Right hindlimb (tissue), 1 donor: ENCODE data around the gene PRKCE.
A peak's percentile ranks its signal among the peaks of the same experiment; 100 is the strongest.

ENCODE experiments used
- DNase-seq: peaks from one replicate; pipeline ENCODE4 v3.0.0-alpha.2; 2018

PRKCE gene

DNA sequence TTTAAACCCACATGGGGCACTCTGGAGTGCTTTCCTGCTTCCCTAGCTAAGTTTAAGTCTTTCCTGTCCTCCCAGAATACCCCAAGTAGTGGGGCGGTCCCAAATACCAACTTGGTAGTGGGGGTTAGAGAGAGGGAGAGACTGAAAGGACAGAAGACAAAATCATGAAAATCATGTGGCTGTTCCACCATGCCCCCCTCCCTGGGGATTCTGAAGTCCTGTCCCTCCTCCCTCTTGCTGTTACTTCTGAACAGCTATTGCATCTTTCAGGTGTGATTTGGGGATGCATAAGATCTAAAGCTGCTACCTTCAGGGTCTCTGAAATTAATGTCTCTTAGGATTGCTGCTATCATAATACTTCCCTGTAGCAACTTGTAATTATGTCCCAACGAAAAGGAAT, 378.9 kb downstream of the PRKCE start:
- DNase-seq = no peak

- DNase-seq = no peak
Measured at GRCh38 chr2:46032161-46032813, 380.8 kb downstream of the PRKCE start.

DNA sequence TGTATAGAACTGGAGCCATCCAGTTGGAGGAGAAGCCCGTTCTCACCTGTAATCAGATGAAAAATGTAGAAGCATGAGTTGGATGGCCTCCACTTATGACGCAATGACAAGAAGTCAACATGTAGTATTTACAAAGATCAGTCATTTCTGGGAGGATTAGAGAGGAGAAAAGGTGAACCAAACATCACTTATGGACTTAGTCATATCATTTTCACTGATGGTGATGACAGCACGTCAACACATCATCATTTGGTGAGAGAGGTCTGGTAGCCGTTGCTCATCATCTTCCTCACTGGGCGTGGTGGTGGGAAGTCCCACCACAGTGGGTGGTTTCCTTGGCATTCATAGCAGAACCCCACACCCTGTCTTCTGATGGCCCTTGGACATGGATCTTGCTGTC, 381.5 kb downstream of the PRKCE start:
- DNase-seq = no peak

DNA sequence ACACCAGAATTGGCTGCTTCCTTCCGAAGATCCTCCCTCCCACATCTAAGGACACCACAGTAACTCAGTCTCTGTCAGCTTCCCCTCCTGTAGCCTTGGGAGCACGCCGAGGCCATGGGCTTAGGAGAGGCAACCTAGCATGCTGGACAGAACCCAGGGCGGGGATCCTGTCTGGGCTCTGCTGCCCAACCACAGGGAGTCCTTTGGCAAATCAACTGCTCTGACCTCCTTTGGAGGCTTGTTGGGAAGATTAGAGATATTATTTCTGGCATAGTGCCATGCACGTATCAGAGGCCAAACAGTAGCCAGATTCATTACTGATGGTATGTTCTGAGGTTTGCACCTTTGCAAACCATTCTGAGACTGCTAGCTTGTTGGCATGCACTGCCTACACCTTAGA, 383.1 kb downstream of the PRKCE start:
- no peak for DNase-seq

- DNase-seq = peak; percentile 47
Measured at GRCh38 chr2:46036929-46037328, 385.5 kb downstream of the PRKCE start.

DNA sequence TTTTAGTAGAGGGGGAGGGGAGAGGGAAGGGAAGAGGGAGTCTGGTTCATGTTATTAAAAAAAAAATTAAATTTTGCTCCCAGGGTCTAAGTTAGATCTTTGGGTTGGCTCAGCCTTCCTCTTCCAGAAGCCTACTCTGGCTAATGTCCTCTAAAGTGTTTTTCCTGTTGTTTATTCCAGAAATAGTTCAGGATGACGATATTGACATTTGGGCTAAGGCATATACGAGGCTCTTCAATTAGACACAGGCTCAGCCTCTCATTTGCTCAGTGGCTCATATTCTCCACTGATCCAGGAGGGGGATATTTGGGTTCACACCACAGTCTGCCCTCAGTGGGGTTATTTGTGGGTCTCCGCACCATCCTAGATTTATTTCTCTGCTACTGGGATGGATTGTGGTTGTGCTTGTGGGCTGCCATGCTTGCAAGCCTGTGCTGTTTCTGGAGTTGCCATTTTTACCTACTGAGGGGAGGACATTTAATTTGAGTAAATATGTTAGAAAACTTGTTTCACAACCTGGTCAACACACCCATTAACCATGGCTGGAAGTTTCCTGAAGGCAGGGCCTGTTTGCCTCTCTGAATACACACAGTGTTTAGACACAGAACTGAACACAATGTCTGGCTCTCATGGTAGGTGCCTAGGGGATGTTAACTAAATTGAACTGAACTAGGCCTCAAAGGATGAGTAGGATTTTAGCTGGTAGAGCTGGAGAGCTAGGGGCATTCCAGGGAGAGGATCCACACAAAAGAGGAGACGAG, 388.2 kb downstream of the PRKCE start:
- DNase-seq = no peak

DNA sequence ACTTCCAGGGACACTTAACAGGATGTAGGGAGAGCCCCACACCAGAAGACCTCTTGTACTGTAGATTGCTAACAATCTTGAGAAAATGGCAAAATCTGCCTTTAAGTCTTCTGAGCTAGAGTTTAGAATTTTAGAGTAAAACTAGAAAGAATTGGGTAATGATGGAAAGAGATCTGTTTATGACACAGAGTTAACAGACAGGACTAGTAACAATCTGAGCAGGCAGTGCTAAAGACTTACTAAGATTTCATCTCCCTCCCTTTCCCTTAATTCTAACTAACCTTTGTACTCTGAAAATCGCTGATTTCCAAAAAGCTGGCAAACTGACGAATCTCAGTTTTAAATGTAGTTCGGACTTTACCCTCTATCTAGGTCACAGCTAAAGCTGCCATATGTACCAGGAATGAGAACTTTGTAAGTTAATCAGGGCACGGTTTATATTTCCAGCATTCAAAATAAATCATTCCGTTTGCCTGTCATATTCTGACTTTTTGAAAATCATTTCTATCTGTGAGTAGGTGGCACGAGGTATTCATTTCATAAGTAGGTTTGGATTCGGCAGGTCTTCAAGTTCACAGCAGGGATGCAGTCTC, 389.2 kb downstream of the PRKCE start:
- no peak for DNase-seq

DNA sequence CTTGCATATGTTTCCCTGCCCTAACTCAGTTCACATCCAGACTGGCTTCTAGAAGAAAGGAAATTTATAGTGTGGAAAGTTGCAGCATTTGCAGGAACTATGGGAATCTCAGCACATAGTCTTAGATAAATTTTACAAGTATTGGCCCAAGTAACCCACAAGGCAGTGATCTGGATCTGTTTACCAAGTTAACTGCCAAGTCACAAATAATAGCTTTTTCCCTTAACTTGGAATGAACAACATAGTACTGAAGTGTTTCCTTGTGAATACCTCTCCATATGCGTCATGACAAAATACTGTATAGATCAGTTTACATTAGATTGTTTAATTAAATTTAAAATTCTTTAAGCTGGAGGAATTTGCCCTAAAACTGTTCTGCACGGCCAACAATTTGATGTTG, 390.0 kb downstream of the PRKCE start:
- DNase-seq = no peak

DNA sequence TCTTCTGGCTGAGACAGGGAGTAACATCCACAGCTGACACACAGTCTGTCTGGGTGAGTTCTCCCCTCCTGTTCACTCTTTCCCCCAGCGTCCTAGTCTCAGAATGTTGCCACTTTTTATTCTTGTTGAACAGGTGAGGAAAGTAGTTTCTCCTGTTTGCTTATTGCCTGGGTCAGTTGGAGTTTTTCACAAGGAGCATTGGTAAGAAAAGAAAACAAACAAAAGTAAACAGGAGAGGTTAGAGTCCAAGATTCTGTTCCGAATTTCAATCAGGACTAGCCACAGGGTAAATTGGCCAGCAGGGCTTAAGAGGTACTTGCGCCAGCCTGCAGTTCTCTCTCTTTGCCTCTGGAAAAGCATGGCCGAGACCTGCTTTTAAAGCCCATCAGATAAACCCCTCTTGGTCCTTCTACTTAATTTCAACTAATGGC, 390.7 kb downstream of the PRKCE start:
- DNase-seq = no peak

GRCh38 chr2:46042711-46043110, 391.2 kb downstream of the PRKCE start:
- no peak for DNase-seq

- no peak for DNase-seq
Measured at GRCh38 chr2:46045888-46046287, 394.4 kb downstream of the PRKCE start.

DNA sequence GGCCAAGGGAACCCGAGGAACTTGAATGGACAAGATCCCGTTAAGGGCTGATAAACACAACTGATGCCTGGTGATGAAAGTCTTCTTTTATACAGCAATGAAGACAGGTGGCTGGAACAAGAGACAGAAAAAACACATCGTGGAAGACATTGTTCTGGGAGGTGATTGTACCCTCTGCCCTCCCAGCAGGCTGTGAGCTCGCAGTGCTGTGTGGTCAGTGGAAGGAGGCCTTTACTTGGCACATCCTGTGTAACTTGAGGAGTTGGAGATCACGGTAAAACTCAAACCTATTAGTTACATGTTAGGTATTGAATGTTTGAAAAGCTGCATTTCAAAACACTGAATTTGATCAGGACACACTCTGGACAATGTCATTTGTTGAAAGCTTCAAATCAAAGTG, 395.8 kb downstream of the PRKCE start:
- no peak for DNase-seq

GRCh38 chr2:46048693-46049092, 397.2 kb downstream of the PRKCE start:
- DNase-seq = no peak

- no peak for DNase-seq
Measured at GRCh38 chr2:46050027-46050426, 398.6 kb downstream of the PRKCE start.

GRCh38 chr2:46050489-46050888, 399.0 kb downstream of the PRKCE start:
- no peak for DNase-seq

DNA sequence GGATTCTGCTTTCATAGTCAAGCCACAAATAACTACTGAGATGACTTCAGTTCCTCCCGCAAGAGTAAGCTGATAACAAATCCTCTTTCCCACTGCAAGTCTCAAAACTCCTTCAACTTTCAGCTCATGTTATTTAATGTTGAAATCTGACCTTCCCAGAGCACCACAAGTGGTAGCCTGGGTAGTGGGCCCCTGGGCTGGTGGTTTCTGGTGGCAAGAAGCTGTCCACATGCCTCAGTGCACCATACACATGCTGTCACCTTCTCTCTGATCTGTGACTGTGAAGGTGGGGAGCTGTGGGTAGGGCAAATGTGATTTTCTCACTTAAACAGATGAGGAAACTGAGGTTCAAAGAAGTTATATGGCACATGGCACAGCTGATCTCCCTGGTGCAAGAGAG, 399.6 kb downstream of the PRKCE start:
- no peak for DNase-seq

GRCh38 chr2:46053564-46053963, 402.1 kb downstream of the PRKCE start:
- DNase-seq = no peak

DNA sequence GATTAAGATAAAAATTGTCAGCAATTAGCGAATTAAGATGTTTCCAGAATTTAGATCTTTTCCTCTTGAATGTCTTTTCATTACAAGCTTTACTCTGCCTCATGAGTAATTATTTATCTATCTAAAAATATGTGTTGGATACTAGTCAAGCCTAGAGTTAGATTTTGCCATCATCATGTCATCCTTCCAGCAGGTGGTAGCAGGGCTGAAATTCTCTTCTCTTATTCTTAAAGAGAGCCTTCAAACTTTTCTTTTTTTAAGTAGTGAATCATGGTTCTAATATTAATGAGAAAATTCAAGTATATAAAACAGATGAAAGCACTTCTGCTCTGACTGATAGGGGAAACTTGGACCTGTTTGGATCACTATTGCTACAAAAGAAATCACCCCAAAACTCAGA, 405.1 kb downstream of the PRKCE start:
- DNase-seq = no peak

DNA sequence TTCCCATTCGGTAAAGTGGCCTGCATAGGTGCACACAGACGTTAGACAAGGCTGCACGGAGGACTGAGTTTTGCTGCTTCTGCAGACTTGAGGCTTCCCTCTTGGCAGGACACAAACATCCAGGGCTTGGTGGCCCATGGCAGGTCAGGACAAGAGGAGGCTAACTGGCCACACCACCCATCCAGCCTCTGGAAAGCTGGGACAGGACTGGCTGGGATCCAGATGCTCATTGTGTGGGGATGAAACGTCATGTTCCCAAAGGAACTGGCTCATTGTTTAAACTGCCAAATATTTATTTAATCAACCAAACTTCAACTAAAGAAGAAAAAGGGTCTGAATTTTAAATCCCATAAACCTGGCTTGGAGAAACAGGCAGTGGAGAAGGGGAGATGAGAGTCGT, 406.7 kb downstream of the PRKCE start:
- no peak for DNase-seq

- DNase-seq = peak; percentile 82
Measured at GRCh38 chr2:46062637-46063412, 411.4 kb downstream of the PRKCE start.

DNA sequence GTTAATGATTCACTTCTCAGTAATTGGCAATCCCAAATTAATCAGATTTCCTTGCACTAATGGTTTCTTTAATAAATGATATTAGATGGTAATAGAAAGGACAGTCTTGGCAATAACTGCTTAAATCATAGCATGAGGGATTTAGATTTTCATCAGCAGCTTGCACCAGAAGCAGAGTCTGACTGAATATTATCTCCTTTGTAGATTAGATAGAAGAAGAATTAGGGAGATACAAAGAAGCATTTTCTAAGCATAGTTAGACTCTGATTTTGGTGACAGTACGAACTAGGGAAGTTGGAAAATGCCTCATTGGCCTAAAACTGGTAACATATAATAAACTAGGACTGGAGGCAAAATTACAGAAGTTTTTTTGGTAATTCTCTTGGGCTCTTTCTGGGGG, 412.9 kb downstream of the PRKCE start:
- no peak for DNase-seq

DNA sequence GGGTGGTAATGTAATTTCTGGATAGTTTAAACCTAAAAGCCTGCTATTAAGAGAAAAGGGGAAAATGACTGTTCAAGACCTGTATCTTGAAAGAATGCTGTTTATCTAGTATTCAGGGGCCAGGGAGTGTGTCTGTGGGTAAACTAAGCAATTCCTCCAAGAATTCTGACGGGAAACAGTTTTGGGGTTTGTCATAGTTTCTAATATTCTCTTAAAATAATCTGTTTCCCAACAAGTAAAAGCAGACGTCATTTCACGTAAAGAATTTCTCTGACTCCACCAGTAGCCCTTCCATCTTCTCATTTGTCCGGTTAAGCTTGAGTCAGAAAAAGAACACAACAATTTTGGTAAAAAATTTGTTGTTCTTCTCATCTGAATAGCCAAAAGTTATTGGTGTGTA, 413.7 kb downstream of the PRKCE start:
- DNase-seq = no peak

DNA sequence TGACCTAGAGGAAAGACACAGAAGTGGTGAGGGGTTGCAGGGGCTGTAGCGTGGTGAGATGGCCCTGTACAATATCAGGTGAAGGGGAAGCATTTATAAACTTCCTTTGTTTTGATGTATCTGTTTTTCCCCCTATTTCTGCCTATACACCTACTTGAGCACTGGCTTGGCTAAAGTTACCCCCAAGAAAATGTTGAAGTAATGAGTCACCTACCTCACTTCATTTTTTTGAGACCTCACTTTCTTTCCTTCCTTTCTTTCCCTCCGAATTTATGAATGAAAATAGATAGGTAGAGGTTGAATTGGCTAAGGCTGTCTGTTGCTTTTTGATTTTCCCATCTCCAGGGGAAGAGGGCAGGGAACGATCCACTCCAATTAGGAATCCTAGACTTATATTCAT, 414.6 kb downstream of the PRKCE start:
- no peak for DNase-seq

DNA sequence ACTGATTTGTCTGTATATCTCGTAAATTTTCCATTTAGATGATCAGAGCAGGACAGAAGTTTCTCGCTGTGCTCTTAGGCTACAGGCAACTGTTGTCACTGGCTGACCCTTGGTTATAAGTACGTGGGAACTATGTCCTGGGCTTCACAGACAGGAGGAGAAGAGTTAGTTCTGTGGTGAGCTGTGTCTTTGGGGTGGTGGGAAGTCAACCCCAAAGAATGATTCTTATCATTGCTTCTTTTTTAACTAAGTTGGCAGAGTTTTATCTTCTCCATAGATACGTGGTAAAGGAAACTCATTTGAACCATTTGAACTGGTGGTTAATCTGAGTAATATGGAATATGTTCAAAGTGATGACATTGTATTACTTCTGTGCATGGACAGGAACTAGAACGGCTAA, 415.1 kb downstream of the PRKCE start:
- no peak for DNase-seq
